ENCODE data around the gene GAMT.
"Not testable (repeated sequence)": the region's sequence is repeated elsewhere in the genome, so short reads cannot be mapped to it uniquely, and the experiment has no call there.

Gene GAMT

GRCh38 chr19:1440418-1440801 lies 39.1 kb upstream of the GAMT start:
- peaks cover 24% of the 10 kb centered on the region for H3K36me3 ChIP-seq (ENCODE audit: control insufficient read depth, low read depth, low read length)
- no peaks in the 10 kb centered on the region for H3K9me3 ChIP-seq (ENCODE audit: control insufficient read depth, low read depth, low read length)
- no peaks in the 10 kb centered on the region for H3K4me1 ChIP-seq (ENCODE audit: control insufficient read depth, low read depth, low read length)
- no peak overlapping the region for H3K27ac ChIP-seq (ENCODE audit: low read length)
- H3K27me3 ChIP-seq (ENCODE audit: control insufficient read depth, insufficient read depth, low read length), result peaks cover 13% of the 10 kb centered on the region
- no peak overlapping the region for H3K4me3 ChIP-seq (ENCODE audit: low read length)
- H3K9ac ChIP-seq (ENCODE audit: low read length), result no peak overlapping the region

DNA sequence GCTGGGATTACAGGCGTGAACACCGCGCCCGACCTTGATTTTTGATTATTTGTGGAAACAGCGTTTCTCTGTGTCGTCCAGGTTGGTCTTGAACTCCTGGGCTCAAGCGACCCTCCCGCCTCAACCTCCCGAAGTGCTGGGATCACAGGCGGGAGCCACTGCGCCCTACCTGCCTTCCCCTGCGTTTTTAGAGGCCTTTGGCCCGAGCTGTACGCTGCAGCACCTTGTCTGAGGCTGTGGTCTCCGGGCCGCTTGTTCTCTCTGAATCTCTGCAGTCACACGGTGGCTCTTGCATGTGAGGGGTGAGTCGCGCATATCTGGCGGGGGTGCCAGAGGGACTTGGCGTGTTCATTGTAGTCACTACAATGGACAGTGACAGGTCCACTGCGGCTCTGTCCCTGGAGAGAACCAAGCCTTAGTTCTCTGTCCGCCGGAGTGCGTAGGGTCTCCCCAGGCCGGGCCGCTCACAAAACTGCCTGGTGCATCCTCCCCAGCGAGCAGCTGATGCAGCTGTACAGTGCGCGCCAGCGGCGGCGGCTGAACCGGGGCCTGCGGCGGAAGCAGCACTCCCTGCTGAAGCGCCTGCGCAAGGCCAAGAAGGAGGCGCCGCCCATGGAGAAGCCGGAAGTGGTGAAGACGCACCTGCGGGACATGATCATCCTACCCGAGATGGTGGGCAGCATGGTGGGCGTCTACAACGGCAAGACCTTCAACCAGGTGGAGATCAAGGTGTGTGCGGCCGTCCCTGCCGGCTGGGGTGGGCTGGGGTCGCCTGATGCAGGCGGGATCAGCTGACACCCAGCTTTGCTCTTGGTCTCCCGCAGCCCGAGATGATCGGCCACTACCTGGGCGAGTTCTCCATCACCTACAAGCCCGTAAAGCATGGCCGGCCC lies 38.4 kb upstream of the GAMT start:
- peak overlapping the region; percentile 89 for H3K4me3 ChIP-seq (ENCODE audit: low read length)
- H3K27ac ChIP-seq (ENCODE audit: low read length); H3K27me3 ChIP-seq (ENCODE audit: control insufficient read depth, insufficient read depth, low read length); H3K4me1 ChIP-seq (ENCODE audit: control insufficient read depth, low read depth, low read length); H3K9me3 ChIP-seq (ENCODE audit: control insufficient read depth, low read depth, low read length): not testable (repeated sequence)
- peaks cover 24% of the 10 kb centered on the region for H3K36me3 ChIP-seq (ENCODE audit: control insufficient read depth, low read depth, low read length)
- peak overlapping the region; percentile 96 for H3K9ac ChIP-seq (ENCODE audit: low read length)

GRCh38 chr19:1438933-1439354 lies 37.6 kb upstream of the GAMT start:
- Histone ChIP-seq H3K9ac (ENCODE audit: low read length) (peak overlapping the region; percentile 96), H3K4me1 (ENCODE audit: control insufficient read depth, low read depth, low read length) (no peaks in the 10 kb centered on the region), H3K36me3 (ENCODE audit: control insufficient read depth, low read depth, low read length) (peaks cover 27% of the 10 kb centered on the region), H3K27me3 (ENCODE audit: control insufficient read depth, insufficient read depth, low read length) (no peaks in the 10 kb centered on the region), H3K27ac (ENCODE audit: low read length) (no peak overlapping the region), H3K4me3 (ENCODE audit: low read length) (peak overlapping the region; percentile 89), H3K9me3 (ENCODE audit: control insufficient read depth, low read depth, low read length) (no peaks in the 10 kb centered on the region)

GRCh38 chr19:1438035-1438932 lies 36.9 kb upstream of the GAMT start, which contains the start of gene RPS15:
RPS15 (plus strand) TSS chr19:1438396; CDS start chr19:1438426, 30 bp downstream.
- peak within 1 kb of the TSS; percentile 90 for H3K27ac ChIP-seq (ENCODE audit: low read length)
- no peaks in the 10 kb centered on the region for H3K27me3 ChIP-seq (ENCODE audit: control insufficient read depth, insufficient read depth, low read length)
- H3K36me3 ChIP-seq (ENCODE audit: control insufficient read depth, low read depth, low read length), result peaks cover 27% of the 10 kb centered on the region
- H3K9ac ChIP-seq (ENCODE audit: low read length), result peak within 1 kb of the TSS; percentile 96
- no peaks in the 10 kb centered on the region for H3K4me1 ChIP-seq (ENCODE audit: control insufficient read depth, low read depth, low read length)
- no peaks in the 10 kb centered on the region for H3K9me3 ChIP-seq (ENCODE audit: control insufficient read depth, low read depth, low read length)
- peak within 1 kb of the TSS; percentile 89 for H3K4me3 ChIP-seq (ENCODE audit: low read length)

DNA sequence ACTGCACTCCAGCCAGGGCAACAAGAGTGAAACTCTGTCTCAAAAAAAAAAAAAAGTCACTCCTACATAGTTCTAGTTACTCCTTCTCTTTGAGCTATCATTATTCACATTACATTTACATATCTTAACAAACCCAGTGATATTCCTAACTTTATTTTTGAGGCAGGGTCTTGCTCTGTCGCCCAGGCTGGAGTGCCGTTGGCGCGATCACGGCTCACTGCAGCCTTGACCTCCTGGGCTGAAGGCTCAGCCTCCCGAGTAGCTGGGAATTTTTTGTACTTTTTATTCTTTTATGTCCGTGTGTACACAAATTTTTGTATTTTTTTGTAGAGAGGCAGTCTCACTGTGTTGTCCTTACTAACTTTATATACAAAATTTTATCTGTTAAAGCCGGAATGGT lies 36.3 kb upstream of the GAMT start:
- Histone ChIP-seq H3K27me3 (ENCODE audit: control insufficient read depth, insufficient read depth, low read length) (no peaks in the 10 kb centered on the region), H3K4me3 (ENCODE audit: low read length) (peak overlapping the region; percentile 89), H3K36me3 (ENCODE audit: control insufficient read depth, low read depth, low read length) (peaks cover 32% of the 10 kb centered on the region), H3K4me1 (ENCODE audit: control insufficient read depth, low read depth, low read length) (no peaks in the 10 kb centered on the region), H3K27ac (ENCODE audit: low read length) (no peak overlapping the region), H3K9ac (ENCODE audit: low read length) (no peak overlapping the region), H3K9me3 (ENCODE audit: control insufficient read depth, low read depth, low read length) (no peaks in the 10 kb centered on the region)

DNA sequence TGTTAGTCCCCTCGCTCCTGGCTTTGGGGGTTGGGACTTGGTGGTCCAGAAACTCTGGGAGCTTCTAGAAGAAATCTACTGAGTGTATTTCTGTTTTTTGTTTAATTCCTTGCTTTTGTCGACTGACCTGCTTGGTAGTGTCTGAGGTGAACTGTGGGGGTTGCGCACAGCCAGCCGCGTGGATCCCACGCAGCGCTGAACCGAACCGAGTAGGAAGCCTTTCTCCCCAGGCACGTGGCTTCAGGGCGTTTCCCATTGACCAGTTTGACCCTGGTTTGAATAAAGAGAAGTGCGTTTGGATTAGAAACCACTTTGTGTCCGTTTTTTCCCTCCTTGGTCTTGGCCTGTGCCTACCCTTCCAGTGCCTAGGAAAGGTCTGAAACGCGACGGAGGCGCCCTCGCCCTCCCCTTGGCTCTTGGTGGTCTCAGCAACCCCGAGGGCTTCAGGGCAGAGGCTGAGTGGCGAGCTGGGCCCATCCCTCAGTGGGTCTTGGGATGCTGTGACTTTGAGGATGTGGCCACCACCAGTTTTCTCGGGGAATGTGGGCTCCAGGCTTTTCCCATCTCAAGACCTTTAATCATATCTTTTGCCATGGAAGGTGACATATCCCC lies 34.1 kb upstream of the GAMT start:
- Histone ChIP-seq H3K36me3 (ENCODE audit: control insufficient read depth, low read depth, low read length) (peaks cover 31% of the 10 kb centered on the region), H3K27ac (ENCODE audit: low read length) (no peak overlapping the region), H3K9me3 (ENCODE audit: control insufficient read depth, low read depth, low read length) (no peaks in the 10 kb centered on the region), H3K4me1 (ENCODE audit: control insufficient read depth, low read depth, low read length) (no peaks in the 10 kb centered on the region), H3K4me3 (ENCODE audit: low read length) (no peak overlapping the region), H3K27me3 (ENCODE audit: control insufficient read depth, insufficient read depth, low read length) (no peaks in the 10 kb centered on the region), H3K9ac (ENCODE audit: low read length) (no peak overlapping the region)

GRCh38 chr19:1434577-1435060 lies 33.3 kb upstream of the GAMT start:
- no peak overlapping the region for H3K9ac ChIP-seq (ENCODE audit: low read length)
- no peaks in the 10 kb centered on the region for H3K4me1 ChIP-seq (ENCODE audit: control insufficient read depth, low read depth, low read length)
- no peak overlapping the region for H3K4me3 ChIP-seq (ENCODE audit: low read length)
- H3K27me3 ChIP-seq (ENCODE audit: control insufficient read depth, insufficient read depth, low read length), result no peaks in the 10 kb centered on the region
- no peak overlapping the region for H3K27ac ChIP-seq (ENCODE audit: low read length)
- H3K36me3 ChIP-seq (ENCODE audit: control insufficient read depth, low read depth, low read length), result peaks cover 28% of the 10 kb centered on the region
- no peaks in the 10 kb centered on the region for H3K9me3 ChIP-seq (ENCODE audit: control insufficient read depth, low read depth, low read length)

GRCh38 chr19:1434040-1434366 lies 32.7 kb upstream of the GAMT start:
- no peaks in the 10 kb centered on the region for H3K4me1 ChIP-seq (ENCODE audit: control insufficient read depth, low read depth, low read length)
- no peak overlapping the region for H3K4me3 ChIP-seq (ENCODE audit: low read length)
- no peak overlapping the region for H3K9ac ChIP-seq (ENCODE audit: low read length)
- H3K9me3 ChIP-seq (ENCODE audit: control insufficient read depth, low read depth, low read length), result no peaks in the 10 kb centered on the region
- peaks cover 33% of the 10 kb centered on the region for H3K36me3 ChIP-seq (ENCODE audit: control insufficient read depth, low read depth, low read length)
- H3K27ac ChIP-seq (ENCODE audit: low read length), result no peak overlapping the region
- H3K27me3 ChIP-seq (ENCODE audit: control insufficient read depth, insufficient read depth, low read length), result no peaks in the 10 kb centered on the region

GRCh38 chr19:1433119-1434039 lies 32.0 kb upstream of the GAMT start:
- peaks cover 37% of the 10 kb centered on the region for H3K36me3 ChIP-seq (ENCODE audit: control insufficient read depth, low read depth, low read length)
- no peak overlapping the region for H3K27ac ChIP-seq (ENCODE audit: low read length)
- no peaks in the 10 kb centered on the region for H3K4me1 ChIP-seq (ENCODE audit: control insufficient read depth, low read depth, low read length)
- no peaks in the 10 kb centered on the region for H3K9me3 ChIP-seq (ENCODE audit: control insufficient read depth, low read depth, low read length)
- no peak overlapping the region for H3K9ac ChIP-seq (ENCODE audit: low read length)
- H3K4me3 ChIP-seq (ENCODE audit: low read length), result no peak overlapping the region
- H3K27me3 ChIP-seq (ENCODE audit: control insufficient read depth, insufficient read depth, low read length), result no peaks in the 10 kb centered on the region

- Histone ChIP-seq H3K9ac (ENCODE audit: low read length) (no peak overlapping the region), H3K27me3 (ENCODE audit: control insufficient read depth, insufficient read depth, low read length) (no peaks in the 10 kb centered on the region), H3K4me3 (ENCODE audit: low read length) (no peak overlapping the region), H3K9me3 (ENCODE audit: control insufficient read depth, low read depth, low read length) (no peaks in the 10 kb centered on the region), H3K36me3 (ENCODE audit: control insufficient read depth, low read depth, low read length) (peaks cover 46% of the 10 kb centered on the region), H3K4me1 (ENCODE audit: control insufficient read depth, low read depth, low read length) (no peaks in the 10 kb centered on the region), H3K27ac (ENCODE audit: low read length) (no peak overlapping the region)
Observed at GRCh38 chr19:1432507-1432887, 31.2 kb upstream of the GAMT start.
